PC-3 (cell line): Measurements from ENCODE around the gene PLEKHA5. TPM values are rescaled to one million over a fixed set of nuclear protein-coding genes. Genes with fewer than 3 reads are reported as not detected.

ENCODE experiments used
- ATAC-seq: fragments of 200-7000 bp; cut with Tn5 transposase; 2 replicates; pipeline ENCODE4 v1.9.1; 2020; ENCODE audit warnings: mild to moderate bottlenecking, moderate library complexity
- BruUV-seq: library from RNA; stranded (reverse); fragments of 400-500 nt; replicated peaks from 2 replicates; lab custom pipeline; 2021; lab: Mats Ljungman, UMichigan
- CTCF ChIA-PET: fragments of 300-600 bp; sonication (Branson Sonifier 250); formaldehyde crosslinking; loops from one replicate; lab custom pipeline; 2022; ENCODE audit warnings: antibody characterized with exemption; lab: Charles Lee
- POLR2A ChIA-PET: fragments of 300-600 bp; sonication (Branson Sonifier 250); formaldehyde crosslinking; loops from one replicate; lab custom pipeline; 2022; ENCODE audit warnings: antibody characterized with exemption; ENCODE audit not compliant: unreplicated experiment; lab: Charles Lee
- DNase-seq: peaks from one replicate; pipeline ENCODE4 v3.0.0-alpha.2; 2015
- H2AFZ ChIP-seq: fragments of 300-600 bp; sonication (generic); 2 replicates; pipeline ENCODE4 v1.6.0; 2016; ENCODE audit warnings: antibody characterized with exemption, low read length
- H3F3A ChIP-seq: fragments of 300-600 bp; sonication (generic); one replicate; pipeline ENCODE4 v1.6.0; 2017; ENCODE audit warnings: antibody characterized with exemption, low read length, control low read depth, mild to moderate bottlenecking; ENCODE audit not compliant: unreplicated experiment
- H3K27ac ChIP-seq: fragments of 300-600 bp; sonication (generic); 2 replicates; pipeline ENCODE4 v1.5.1; 2016; ENCODE audit warnings: mild to moderate bottlenecking, low read length
- H3K27me3 ChIP-seq: fragments of 300-600 bp; sonication (generic); 2 replicates; pipeline ENCODE4 v1.6.1; 2016; ENCODE audit warnings: low read length, mixed read lengths
- H3K36me3 ChIP-seq: fragments of 300-600 bp; sonication (generic); 2 replicates; pipeline ENCODE4 v1.6.1; 2016; ENCODE audit warnings: low read depth, mixed run types, low read length, mixed read lengths
- H3K4me1 ChIP-seq: fragments of 300-600 bp; sonication (generic); 2 replicates; pipeline ENCODE4 v1.5.1; 2016; ENCODE audit warnings: low read length; ENCODE audit not compliant: insufficient read depth
- H3K4me2 ChIP-seq: fragments of 300-600 bp; sonication (generic); 2 replicates; pipeline ENCODE4 v1.6.0; 2016; ENCODE audit warnings: low read length
- H3K4me3 ChIP-seq: fragments of 300-600 bp; sonication (generic); 2 replicates; pipeline ENCODE4 v1.5.1; 2016; ENCODE audit warnings: mild to moderate bottlenecking, low read length, mixed read lengths
- H3K79me2 ChIP-seq: fragments of 300-600 bp; sonication (generic); 2 replicates; pipeline ENCODE4 v1.6.1; 2017; ENCODE audit warnings: low read length, mixed read lengths
- H3K9ac ChIP-seq: fragments of 300-600 bp; sonication (generic); 2 replicates; pipeline ENCODE4 v1.6.0; 2016; ENCODE audit warnings: mild to moderate bottlenecking, low read length
- H3K9me2 ChIP-seq: fragments of 300-600 bp; sonication (generic); replicated peaks from 2 replicates; pipeline ENCODE4 v1.6.1; 2016; ENCODE audit warnings: mixed run types, low read length, mixed read lengths
- H3K9me3 ChIP-seq: fragments of 300-600 bp; sonication (generic); 2 replicates; pipeline ENCODE4 v1.6.1; 2016; ENCODE audit warnings: low read length, mixed read lengths
- H4K20me1 ChIP-seq: fragments of 300-600 bp; sonication (generic); 2 replicates; pipeline ENCODE4 v1.6.1; 2016; ENCODE audit warnings: low read length, mixed read lengths
- EZH2 ChIP-seq: fragments of 300-600 bp; sonication (generic); IDR thresholded peaks from one replicate; pipeline ENCODE4 v1.6.1; 2017; ENCODE audit warnings: antibody characterized with exemption, mild to moderate bottlenecking, low read length; ENCODE audit not compliant: unreplicated experiment
- EZH2phosphoT487 ChIP-seq: fragments of 300-600 bp; sonication (generic); IDR thresholded peaks from 2 replicates; pipeline ENCODE4 v1.6.1; 2018; ENCODE audit warnings: mild to moderate bottlenecking, antibody characterized with exemption, low read length, borderline replicate concordance
- intact Hi-C: fragments of 100-400 bp; cut with micrococcal nuclease; formaldehyde crosslinking; loops from 2 replicates; pipeline ENCODE4 v1.9.0; 2023
- total RNA-seq: library from RNA; depleted of rRNA; stranded (reverse); fragments of >200 nt; gene quantifications from 2 replicates; pipeline ENCODE4 v1.2.3, GENCODE V29; 2014
- TF ChIP-seq, protein P1 (sequence below): fragments of 300-600 bp; sonication (generic); conservative IDR thresholded peaks from 2 replicates; pipeline ENCODE4 v1.5.1; 2017; ENCODE audit warnings: antibody characterized with exemption, low read depth, mild to moderate bottlenecking, low read length

Gene PLEKHA5
- total RNA-seq, 1 experiment from 2014 or later, result 16.7 TPM

DNA sequence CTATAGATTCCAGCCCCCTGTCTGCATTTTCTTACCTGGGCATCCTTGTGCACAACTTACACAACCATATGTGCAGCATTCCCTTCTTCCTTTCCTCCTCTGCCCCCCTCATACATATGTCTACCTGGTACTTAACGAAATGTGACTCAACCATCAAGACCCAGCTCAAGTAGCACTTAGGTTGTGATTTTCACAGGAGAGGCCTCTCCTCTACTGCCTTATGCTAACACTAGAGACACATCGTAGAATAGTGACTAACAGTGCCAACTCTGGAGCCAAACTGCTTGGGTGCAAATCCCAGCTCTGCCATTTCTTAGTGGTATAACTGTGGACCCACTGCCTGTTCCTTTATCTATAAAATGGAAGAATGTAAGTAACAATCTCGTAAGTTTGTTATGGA is 24.1 kb upstream of the PLEKHA5 start:
- DNase-seq, result no peak
- no peaks in the 10 kb centered on the region for H3F3A ChIP-seq
- POLR2A ChIA-PET, result no interaction called here
- H3K27me3 ChIP-seq, result no peaks in the 10 kb centered on the region
- no peak for TF ChIP-seq EZH2phosphoT487
- TF ChIP-seq EZH2, result no peak
- TF ChIP-seq, protein P1, sequence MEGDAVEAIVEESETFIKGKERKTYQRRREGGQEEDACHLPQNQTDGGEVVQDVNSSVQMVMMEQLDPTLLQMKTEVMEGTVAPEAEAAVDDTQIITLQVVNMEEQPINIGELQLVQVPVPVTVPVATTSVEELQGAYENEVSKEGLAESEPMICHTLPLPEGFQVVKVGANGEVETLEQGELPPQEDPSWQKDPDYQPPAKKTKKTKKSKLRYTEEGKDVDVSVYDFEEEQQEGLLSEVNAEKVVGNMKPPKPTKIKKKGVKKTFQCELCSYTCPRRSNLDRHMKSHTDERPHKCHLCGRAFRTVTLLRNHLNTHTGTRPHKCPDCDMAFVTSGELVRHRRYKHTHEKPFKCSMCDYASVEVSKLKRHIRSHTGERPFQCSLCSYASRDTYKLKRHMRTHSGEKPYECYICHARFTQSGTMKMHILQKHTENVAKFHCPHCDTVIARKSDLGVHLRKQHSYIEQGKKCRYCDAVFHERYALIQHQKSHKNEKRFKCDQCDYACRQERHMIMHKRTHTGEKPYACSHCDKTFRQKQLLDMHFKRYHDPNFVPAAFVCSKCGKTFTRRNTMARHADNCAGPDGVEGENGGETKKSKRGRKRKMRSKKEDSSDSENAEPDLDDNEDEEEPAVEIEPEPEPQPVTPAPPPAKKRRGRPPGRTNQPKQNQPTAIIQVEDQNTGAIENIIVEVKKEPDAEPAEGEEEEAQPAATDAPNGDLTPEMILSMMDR, result no peak
- intact Hi-C loops, result no loop called here
- H3K9me3 ChIP-seq, result no peaks in the 10 kb centered on the region
- BruUV-seq, result no TSS peak
- no peak for ATAC-seq
- CTCF ChIA-PET, result no interaction called here
- H3K9me2 ChIP-seq, result no peaks in the 10 kb centered on the region
- no peaks in the 10 kb centered on the region for H3K36me3 ChIP-seq
- H4K20me1 ChIP-seq, result no peaks in the 10 kb centered on the region
- no peak overlapping the region for H3K4me2 ChIP-seq
- no peak overlapping the region for H3K9ac ChIP-seq
- no peak overlapping the region for H3K27ac ChIP-seq
- no peaks in the 10 kb centered on the region for H3K4me1 ChIP-seq
- no peak overlapping the region for H2AFZ ChIP-seq
- no peak overlapping the region for H3K4me3 ChIP-seq
- H3K79me2 ChIP-seq, result no peaks in the 10 kb centered on the region

DNA sequence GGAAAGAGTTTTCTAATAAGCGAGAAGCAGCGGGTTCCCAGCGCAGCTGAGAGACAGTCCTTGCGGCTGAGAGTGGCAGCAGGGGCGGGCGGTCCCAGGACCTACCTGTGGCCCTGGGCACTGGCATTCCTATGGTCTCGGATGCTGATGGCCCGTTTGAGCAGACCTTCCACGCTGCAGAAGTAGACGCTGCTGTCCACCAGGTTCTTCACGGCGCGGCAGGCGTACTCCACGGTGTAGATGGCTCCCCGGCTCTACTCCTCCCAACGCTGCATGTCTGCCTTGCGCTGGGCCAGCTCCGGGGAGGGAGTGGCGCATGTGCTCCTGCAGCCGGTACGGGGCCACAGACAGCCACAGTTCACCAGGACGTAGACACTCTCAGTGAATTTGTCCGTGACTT is 21.8 kb upstream of the PLEKHA5 start:
- Histone ChIP-seq H3K36me3 (no peaks in the 10 kb centered on the region), H3F3A (no peaks in the 10 kb centered on the region), H3K9ac (no peak overlapping the region), H3K4me3 (no peak overlapping the region), H3K79me2 (no peaks in the 10 kb centered on the region), H3K9me3 (no peaks in the 10 kb centered on the region), H3K4me1 (no peaks in the 10 kb centered on the region), H3K9me2 (no peaks in the 10 kb centered on the region), H3K4me2 (no peak overlapping the region), H3K27me3 (no peaks in the 10 kb centered on the region), H2AFZ (no peak overlapping the region), H4K20me1 (no peaks in the 10 kb centered on the region), H3K27ac (no peak overlapping the region)
- no peak for ATAC-seq
- intact Hi-C loops, result no loop called here
- no peak for TF ChIP-seq EZH2
- no peak for TF ChIP-seq EZH2phosphoT487
- TF ChIP-seq, protein P1, result no peak
- no TSS peak for BruUV-seq
- CTCF ChIA-PET, result no interaction called here
- DNase-seq, result no peak
- POLR2A ChIA-PET, result no interaction called here

DNA sequence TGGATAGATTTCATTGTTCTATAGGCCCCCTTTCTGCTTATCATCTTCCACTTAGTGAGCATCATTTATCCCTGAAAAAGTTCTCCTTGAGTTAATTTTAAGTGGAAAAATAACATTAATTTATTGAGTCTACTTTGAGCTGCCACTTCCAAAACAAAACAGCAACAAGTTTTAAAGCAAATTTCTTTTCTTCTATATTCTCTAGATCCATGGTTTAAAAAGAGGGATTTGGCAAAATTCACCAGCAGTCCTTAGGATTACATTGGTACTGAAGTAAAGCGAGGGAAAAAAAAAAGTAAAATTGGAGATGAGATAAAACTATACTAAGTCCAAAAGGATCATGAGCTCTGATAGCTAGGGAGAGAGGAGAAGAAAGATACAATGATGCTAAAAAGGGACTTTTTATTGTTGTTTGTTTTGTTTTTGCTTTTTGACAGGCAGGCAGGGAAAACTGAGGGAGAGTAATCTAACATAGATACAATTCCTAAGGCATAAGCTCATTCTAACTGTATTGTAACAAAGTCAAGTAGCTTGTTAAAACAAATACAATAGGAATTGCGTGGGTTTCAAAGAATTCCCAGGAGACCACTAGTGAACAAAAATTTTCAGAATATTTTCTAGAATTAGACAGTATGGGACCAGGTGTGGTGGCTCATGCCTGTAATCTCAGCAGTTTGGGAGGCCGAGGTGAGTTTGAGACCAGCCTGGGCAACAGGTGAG is 19.2 kb upstream of the PLEKHA5 start:
- H3K9ac ChIP-seq, result no peak overlapping the region
- no peaks in the 10 kb centered on the region for H3K9me2 ChIP-seq
- no peak overlapping the region for H2AFZ ChIP-seq
- POLR2A ChIA-PET, result no interaction called here
- H3K4me2 ChIP-seq, result no peak overlapping the region
- ATAC-seq (no peak), DNase-seq (no peak)
- H3K36me3 ChIP-seq, result no peaks in the 10 kb centered on the region
- no TSS peak for BruUV-seq
- no peak overlapping the region for H3K4me3 ChIP-seq
- H3K27me3 ChIP-seq, result no peaks in the 10 kb centered on the region
- intact Hi-C loops, result no loop called here
- no peaks in the 10 kb centered on the region for H4K20me1 ChIP-seq
- H3K27ac ChIP-seq, result no peak overlapping the region
- no peak for TF ChIP-seq EZH2
- TF ChIP-seq, protein P1, result no peak
- no peak for TF ChIP-seq EZH2phosphoT487
- CTCF ChIA-PET, result no interaction called here
- no peaks in the 10 kb centered on the region for H3K4me1 ChIP-seq
- no peaks in the 10 kb centered on the region for H3F3A ChIP-seq
- H3K79me2 ChIP-seq, result no peaks in the 10 kb centered on the region
- H3K9me3 ChIP-seq, result no peaks in the 10 kb centered on the region
